Activated CD4-positive, alpha-beta T cell treated with anti-CD3 and anti-CD28 coated beads for 36 hours (primary cell): ENCODE results near the gene HTR5A. TPM values are rescaled to one million over a fixed set of nuclear protein-coding genes. Genes with fewer than 3 reads are reported as not detected.

Experiments
- ATAC-seq: fragments of 200-7000 bp; cut with Tn5 transposase; one replicate; pipeline ENCODE4 v1.10.0; 2021; ENCODE audit warnings: mild to moderate bottlenecking, moderate library complexity
- CTCF ChIA-PET: fragments of 350-600 bp; sonication (Branson Sonifier 250); formaldehyde crosslinking; loops from one replicate; lab custom pipeline; 2021; ENCODE audit warnings: antibody characterized with exemption; lab: Charles Lee
- POLR2A ChIA-PET: fragments of 350-600 bp; sonication (Branson Sonifier 250); formaldehyde crosslinking; loops from one replicate; lab custom pipeline; 2021; ENCODE audit warnings: antibody characterized with exemption, inconsistent platforms; lab: Charles Lee
- DNase-seq: peaks from one replicate; pipeline ENCODE4 v3.0.0-alpha.2; 2020
- H3K27ac Mint-ChIP-seq: one replicate; pipeline ENCODE4 v1.8.0; 2021; ENCODE audit warnings: mixed read lengths
- H3K27me3 Mint-ChIP-seq: one replicate; pipeline ENCODE4 v1.8.0; 2021; ENCODE audit warnings: mixed read lengths
- H3K36me3 Mint-ChIP-seq: one replicate; pipeline ENCODE4 v1.8.0; 2021; ENCODE audit warnings: low read depth, mixed read lengths
- H3K4me1 Mint-ChIP-seq: one replicate; pipeline ENCODE4 v1.8.0; 2021; ENCODE audit warnings: mixed read lengths
- H3K4me3 Mint-ChIP-seq: one replicate; pipeline ENCODE4 v1.8.0; 2021; ENCODE audit warnings: mild to moderate bottlenecking, moderate library complexity, mixed read lengths
- H3K9me3 Mint-ChIP-seq: one replicate; pipeline ENCODE4 v1.8.0; 2021; ENCODE audit warnings: low read depth, mixed read lengths
- intact Hi-C, 2 experiments: fragments of 100-400 bp; cut with DNase I in 1 of 2; cut with micrococcal nuclease in 1 of 2; formaldehyde crosslinking; loops; one replicate each; pipeline versions ENCODE4 v1.14.2 to v1.15.1; 2022 to 2024; cut with DNase I, micrococcal nuclease
- total RNA-seq, 2 experiments: library from RNA; stranded (reverse); gene quantifications; one replicate each; pipeline ENCODE4 v1.2.3, GENCODE V29; 2021

Gene HTR5A
- total RNA-seq, 2 experiments from 2014 or later, result not detected

DNA sequence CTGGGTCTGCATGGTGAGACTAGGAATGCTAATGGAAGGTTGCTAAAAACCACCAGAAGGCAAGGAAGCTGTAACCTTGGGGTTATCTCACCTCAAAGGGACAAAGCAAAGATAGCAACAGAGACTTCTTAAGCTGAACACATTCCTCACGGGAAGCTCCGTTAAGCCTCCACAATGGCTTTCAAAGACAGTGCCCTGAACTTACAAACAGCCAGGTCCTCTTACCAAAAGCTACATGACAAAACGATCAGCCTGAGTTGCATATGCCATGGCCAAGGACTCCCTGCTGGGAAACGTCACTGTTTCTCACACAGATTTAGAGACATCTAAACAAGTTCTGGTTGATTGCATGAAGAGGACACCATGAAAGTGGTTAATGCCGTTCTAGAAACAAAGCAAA lies 52.7 kb downstream of the HTR5A start:
- Mint-ChIP-seq H3K36me3 (no peaks in the 10 kb centered on the region), H3K4me3 (no peak overlapping the region), H3K4me1 (no peaks in the 10 kb centered on the region), H3K9me3 (peaks cover 4% of the 10 kb centered on the region), H3K27me3 (peaks cover 11% of the 10 kb centered on the region), H3K27ac (no peak overlapping the region)
- DNase-seq (no peak), ATAC-seq (no peak)
- ChIA-PET POLR2A (no interaction called here), CTCF (no interaction called here)
- intact Hi-C loops, result no loop called here

DNA sequence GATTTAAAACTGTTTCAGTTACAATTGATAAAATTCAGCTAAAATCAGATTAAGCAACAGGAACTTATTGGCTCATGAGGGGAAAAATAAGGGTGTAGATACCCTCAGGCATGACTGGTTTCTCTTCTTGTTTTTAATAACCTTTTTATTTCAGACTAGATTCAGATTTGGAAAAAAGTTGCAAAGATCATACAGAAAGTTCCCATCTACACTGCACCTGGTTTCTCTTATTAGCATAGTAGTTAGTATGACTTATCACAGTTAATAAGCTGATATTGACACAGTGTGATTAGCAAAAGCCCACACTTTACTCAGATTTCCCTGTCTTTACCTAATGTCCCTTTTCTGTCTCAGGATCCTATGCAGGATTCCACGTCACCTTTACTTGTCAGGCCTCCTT lies 53.3 kb downstream of the HTR5A start:
- no peak overlapping the region for H3K4me3 Mint-ChIP-seq
- ATAC-seq, result no peak
- POLR2A ChIA-PET, result no interaction called here

GRCh38 chr7:155124706-155125105 lies 54.6 kb downstream of the HTR5A start:
- peaks cover 9% of the 10 kb centered on the region for H3K27me3 Mint-ChIP-seq
- no peak overlapping the region for H3K27ac Mint-ChIP-seq
- H3K4me1 Mint-ChIP-seq, result no peaks in the 10 kb centered on the region
- DNase-seq (no peak), ATAC-seq (no peak)
- CTCF ChIA-PET, result no interaction called here
- POLR2A ChIA-PET, result no interaction called here
- intact Hi-C loops, result no loop called here
- peaks cover 4% of the 10 kb centered on the region for H3K9me3 Mint-ChIP-seq
- H3K36me3 Mint-ChIP-seq, result no peaks in the 10 kb centered on the region
- H3K4me3 Mint-ChIP-seq, result no peak overlapping the region

More for the DNA sequence above, 53.3 kb downstream of the HTR5A start:
- H3K36me3 Mint-ChIP-seq, result no peaks in the 10 kb centered on the region
- no peak overlapping the region for H3K27ac Mint-ChIP-seq
- DNase-seq, result no peak
- H3K4me1 Mint-ChIP-seq, result no peaks in the 10 kb centered on the region
- peaks cover 4% of the 10 kb centered on the region for H3K9me3 Mint-ChIP-seq
- intact Hi-C loops, result no loop called here
- CTCF ChIA-PET, result interaction anchor here (0.6 kb wide), 1 partner anchor 139 kb away, joined by 3 read pairs; no protein-coding TSS in a partner anchor
- peaks cover 11% of the 10 kb centered on the region for H3K27me3 Mint-ChIP-seq

DNA sequence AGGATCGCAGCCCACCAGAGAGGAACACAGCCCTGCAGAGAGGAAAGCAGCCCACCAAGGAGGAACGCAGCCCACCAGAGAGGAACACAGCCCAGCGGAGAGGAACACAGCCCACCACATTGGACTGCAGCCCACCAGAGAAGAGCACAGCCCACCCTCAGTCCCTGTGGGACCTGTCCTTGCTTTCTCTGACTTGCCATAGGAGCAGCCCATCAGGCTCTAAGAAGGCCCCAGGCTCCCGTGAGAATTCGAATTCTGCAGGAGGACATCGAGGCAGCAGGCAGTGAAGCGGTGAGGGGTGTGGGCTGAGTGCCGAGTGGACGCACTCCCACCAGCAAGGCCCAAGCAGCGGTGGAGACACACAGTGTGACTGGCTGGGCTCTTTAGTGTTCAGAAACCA lies 59.1 kb downstream of the HTR5A start:
- DNase-seq (no peak), ATAC-seq (no peak)
- CTCF ChIA-PET, result interaction anchor here (0.6 kb wide), 1 partner anchor 48 kb away, joined by 3 read pairs; no protein-coding TSS in a partner anchor
- Mint-ChIP-seq H3K9me3 (no peaks in the 10 kb centered on the region), H3K4me3 (no peak overlapping the region), H3K4me1 (no peaks in the 10 kb centered on the region), H3K27ac (no peak overlapping the region), H3K36me3 (no peaks in the 10 kb centered on the region), H3K27me3 (peaks cover 3% of the 10 kb centered on the region)
- POLR2A ChIA-PET, result no interaction called here
- intact Hi-C loops, result no loop called here

- H3K27ac Mint-ChIP-seq, result no peak overlapping the region
- no peaks in the 10 kb centered on the region for H3K36me3 Mint-ChIP-seq
- H3K9me3 Mint-ChIP-seq, result no peaks in the 10 kb centered on the region
- H3K4me3 Mint-ChIP-seq, result no peak overlapping the region
- ATAC-seq (no peak), DNase-seq (no peak)
- ChIA-PET CTCF (no interaction called here), POLR2A (no interaction called here)
- intact Hi-C loops, result no loop called here
- H3K4me1 Mint-ChIP-seq, result no peaks in the 10 kb centered on the region
- H3K27me3 Mint-ChIP-seq, result peaks cover under 1% of the 10 kb centered on the region
Measured at GRCh38 chr7:155129789-155130188, 59.7 kb downstream of the HTR5A start.

DNA sequence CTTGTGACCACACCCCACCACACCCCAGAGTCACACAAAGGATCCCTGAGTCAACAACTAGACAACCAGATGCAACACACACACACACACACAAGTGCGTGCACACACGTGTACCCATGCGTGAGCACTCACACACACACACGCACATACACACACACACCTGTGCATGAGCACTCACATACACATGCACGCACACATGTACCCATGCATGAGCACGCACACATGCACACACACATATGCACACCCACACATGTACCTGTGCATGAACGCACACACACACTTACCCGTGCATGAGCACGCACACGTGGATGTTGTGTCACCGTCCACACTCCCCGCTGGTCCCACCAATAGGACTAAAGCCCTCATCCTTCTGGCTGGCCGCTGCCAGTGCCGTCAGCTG lies 60.4 kb downstream of the HTR5A start:
- POLR2A ChIA-PET, result no interaction called here

DNA sequence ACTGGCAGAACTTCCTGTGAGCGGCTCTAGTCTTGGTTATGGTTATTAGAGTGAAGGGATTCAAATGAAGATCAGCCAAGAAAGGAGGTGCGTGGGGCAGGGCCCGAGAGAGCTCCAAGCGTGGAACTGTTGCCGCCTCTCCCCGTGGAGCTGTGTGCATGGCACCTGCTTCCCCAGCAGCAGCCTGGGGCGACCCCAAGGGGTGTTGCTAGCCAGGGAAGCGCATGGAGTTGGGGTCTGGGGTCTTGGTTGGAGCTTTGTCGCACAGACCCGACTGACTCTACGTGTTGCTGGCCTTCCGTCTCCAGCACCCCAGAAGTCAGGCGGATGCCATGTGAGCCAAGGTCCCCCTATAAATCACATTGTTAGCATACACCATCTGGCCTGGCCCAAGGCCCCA lies 61.0 kb downstream of the HTR5A start:
- Mint-ChIP-seq H3K9me3 (no peaks in the 10 kb centered on the region), H3K4me1 (no peaks in the 10 kb centered on the region), H3K36me3 (no peaks in the 10 kb centered on the region), H3K27me3 (no peaks in the 10 kb centered on the region), H3K4me3 (no peak overlapping the region), H3K27ac (no peak overlapping the region)
- intact Hi-C loops, result no loop called here
- DNase-seq (no peak), ATAC-seq (no peak)
- ChIA-PET POLR2A (no interaction called here), CTCF (interaction anchor here (1.0 kb wide), 1 partner anchor 23 kb away, joined by 3 read pairs; no protein-coding TSS in a partner anchor)

More for the DNA sequence above, 60.4 kb downstream of the HTR5A start:
- no peak overlapping the region for H3K27ac Mint-ChIP-seq
- DNase-seq, result no peak
- CTCF ChIA-PET, result no interaction called here
- H3K4me3 Mint-ChIP-seq, result no peak overlapping the region
- H3K9me3 Mint-ChIP-seq, result no peaks in the 10 kb centered on the region
- no peaks in the 10 kb centered on the region for H3K4me1 Mint-ChIP-seq
- no peak for ATAC-seq
- H3K36me3 Mint-ChIP-seq, result no peaks in the 10 kb centered on the region
- intact Hi-C loops, result no loop called here
- no peaks in the 10 kb centered on the region for H3K27me3 Mint-ChIP-seq

- POLR2A ChIA-PET, result no interaction called here
- Mint-ChIP-seq H3K4me3 (no peak overlapping the region), H3K36me3 (no peaks in the 10 kb centered on the region), H3K27ac (no peak overlapping the region), H3K9me3 (no peaks in the 10 kb centered on the region), H3K27me3 (peaks cover under 1% of the 10 kb centered on the region), H3K4me1 (no peaks in the 10 kb centered on the region)
- intact Hi-C loops, result no loop called here
- CTCF ChIA-PET, result no interaction called here
- ATAC-seq, result no peak
- DNase-seq, result no peak
Measured at GRCh38 chr7:155132431-155132830, 62.3 kb downstream of the HTR5A start.

DNA sequence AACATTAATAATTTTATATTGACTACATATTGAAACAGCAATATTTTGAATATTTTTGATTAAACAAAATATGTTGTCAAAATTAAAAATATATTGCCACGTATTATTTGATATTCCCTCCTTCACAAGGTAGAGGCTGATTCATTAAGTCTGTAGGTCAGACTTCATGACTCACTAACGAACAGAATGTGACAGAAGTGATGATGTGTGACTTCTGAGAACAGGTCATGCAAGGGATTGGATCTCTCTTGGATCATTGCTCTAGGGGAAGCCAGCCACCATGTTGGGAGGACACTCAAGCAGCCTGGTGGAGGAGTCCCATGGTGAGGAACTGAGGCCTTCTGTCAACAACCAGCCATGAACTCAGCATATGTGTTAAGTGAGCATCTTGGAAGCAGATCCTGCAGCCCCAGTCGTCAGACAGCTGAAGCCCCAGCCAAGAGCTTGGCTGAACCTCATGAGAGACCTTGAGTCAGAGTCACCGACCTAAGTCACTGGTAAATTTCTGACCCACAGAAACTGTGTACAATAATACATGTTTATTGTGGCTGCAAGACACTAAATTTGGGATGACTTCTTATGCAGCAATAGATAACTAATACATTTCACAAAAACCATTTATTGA lies 66.6 kb downstream of the HTR5A start:
- ATAC-seq (peak; percentile 42), DNase-seq (no peak)
- no peaks in the 10 kb centered on the region for H3K36me3 Mint-ChIP-seq
- intact Hi-C loops, result no loop called here
- no peaks in the 10 kb centered on the region for H3K9me3 Mint-ChIP-seq
- no peaks in the 10 kb centered on the region for H3K4me1 Mint-ChIP-seq
- peaks cover 17% of the 10 kb centered on the region for H3K27me3 Mint-ChIP-seq
- no peak overlapping the region for H3K4me3 Mint-ChIP-seq
- ChIA-PET POLR2A (no interaction called here), CTCF (no interaction called here)
- no peak overlapping the region for H3K27ac Mint-ChIP-seq

Other genes starting within 250 kb of the HTR5A start
- 10 to 100 TPM; 27.6 to 31.4 TPM for gene PAXIP1, start 67.2 kb upstream of the HTR5A start, total RNA-seq
- gene INSIG1, start 227.6 kb downstream of the HTR5A start, total RNA-seq, result 100 to 1,000 TPM; 100 to 110 TPM